GM23338 (cell line): ENCODE data around the gene CYYR1. TPM values are rescaled to one million over a fixed set of nuclear protein-coding genes. Genes with fewer than 3 reads are reported as not detected.

Experiments
- ATAC-seq: fragments of 200-7000 bp; cut with Tn5 transposase; 3 replicates; pipeline ENCODE4 v1.9.1; 2020
- DNase-seq: peaks from one replicate; pipeline ENCODE4 v3.0.0-alpha.2; 2015; ENCODE audit warnings: low spot score
- H2AFZ ChIP-seq: fragments of 200-600 bp; sonication (generic); 2 replicates; pipeline ENCODE4 v1.8.0; 2016; ENCODE audit warnings: antibody characterized with exemption, mild to moderate bottlenecking, moderate library complexity
- H3F3A ChIP-seq: fragments of 200-600 bp; sonication (generic); replicated peaks from 2 replicates; pipeline ENCODE4 v1.8.0; 2017; ENCODE audit warnings: antibody characterized with exemption, mixed run types, low read depth
- H3K27ac ChIP-seq: fragments of 200-600 bp; sonication (generic); 2 replicates; pipeline ENCODE4 v1.6.1; 2016; ENCODE audit warnings: low read depth
- H3K27me3 ChIP-seq: fragments of 200-600 bp; sonication (generic); 2 replicates; pipeline ENCODE4 v1.8.0; 2016; ENCODE audit warnings: mild to moderate bottlenecking, mixed run types, moderate library complexity; ENCODE audit not compliant: insufficient read depth
- H3K36me3 ChIP-seq: fragments of 200-600 bp; sonication (generic); 2 replicates; pipeline ENCODE4 v1.8.0; 2016; ENCODE audit warnings: mild to moderate bottlenecking; ENCODE audit not compliant: insufficient read depth
- H3K4me1 ChIP-seq: fragments of 200-600 bp; sonication (generic); 2 replicates; pipeline ENCODE4 v1.8.0; 2016; ENCODE audit warnings: mild to moderate bottlenecking, moderate library complexity; ENCODE audit not compliant: insufficient read depth
- H3K4me2 ChIP-seq: fragments of 200-600 bp; sonication (generic); 2 replicates; pipeline ENCODE4 v1.7.1; 2017; ENCODE audit warnings: mixed run types
- H3K4me3 ChIP-seq: fragments of 200-600 bp; sonication (generic); 2 replicates; pipeline ENCODE4 v1.6.1; 2016; ENCODE audit warnings: mixed run types
- H3K79me2 ChIP-seq: fragments of 200-600 bp; sonication (generic); replicated peaks from 2 replicates; pipeline ENCODE4 v1.8.0; 2017; ENCODE audit warnings: mild to moderate bottlenecking; ENCODE audit not compliant: insufficient read depth
- H3K9me2 ChIP-seq: fragments of 200-600 bp; sonication (generic); 2 replicates; pipeline ENCODE4 v1.8.0; 2017; ENCODE audit not compliant: insufficient read depth
- H4K20me1 ChIP-seq: fragments of 200-600 bp; sonication (generic); replicated peaks from 2 replicates; pipeline ENCODE4 v1.8.0; 2017; ENCODE audit warnings: mild to moderate bottlenecking; ENCODE audit not compliant: insufficient read depth
- H3K27ac Mint-ChIP-seq: 2 replicates; pipeline ENCODE4 v1.8.0; 2020; ENCODE audit warnings: inconsistent platforms, mild to moderate bottlenecking, moderate library complexity, mixed read lengths
- H3K27me3 Mint-ChIP-seq: 3 replicates; pipeline ENCODE4 v1.8.0; 2022; ENCODE audit warnings: low read depth, mild to moderate bottlenecking, moderate library complexity, mixed read lengths, inconsistent platforms; ENCODE audit not compliant: insufficient read depth, poor library complexity
- H3K36me3 Mint-ChIP-seq: 3 replicates; pipeline ENCODE4 v1.8.0; 2021; ENCODE audit warnings: low read depth, mild to moderate bottlenecking, inconsistent platforms, moderate library complexity, mixed read lengths
- H3K4me1 Mint-ChIP-seq: 3 replicates; pipeline ENCODE4 v1.8.0; 2020; ENCODE audit warnings: mild to moderate bottlenecking, inconsistent platforms, mixed read lengths
- H3K4me3 Mint-ChIP-seq: 3 replicates; pipeline ENCODE4 v1.8.0; 2021; ENCODE audit warnings: moderate library complexity, mild to moderate bottlenecking, inconsistent platforms, mixed read lengths
- H3K9me3 Mint-ChIP-seq: 3 replicates; pipeline ENCODE4 v1.8.0; 2020; ENCODE audit warnings: moderate library complexity, mild to moderate bottlenecking, inconsistent platforms, mixed read lengths
- CREB1 ChIP-seq: fragments of 250-450 bp; sonication (Bioruptor Pico); IDR thresholded peaks from 2 replicates; pipeline ENCODE4 v1.5.0; 2020; ENCODE audit warnings: low read depth, mild to moderate bottlenecking, moderate library complexity
- EZH2 ChIP-seq: fragments of 200-600 bp; sonication (generic); IDR thresholded peaks from one replicate; pipeline ENCODE4 v1.8.0; 2017; ENCODE audit warnings: antibody characterized with exemption, mild to moderate bottlenecking, low read depth; ENCODE audit not compliant: unreplicated experiment
- EZH2phosphoT487 ChIP-seq: fragments of 200-600 bp; sonication (generic); IDR thresholded peaks from one replicate; pipeline ENCODE4 v1.8.1; 2018; ENCODE audit warnings: antibody characterized with exemption; ENCODE audit not compliant: unreplicated experiment
- NANOG ChIP-seq: IDR thresholded peaks from 2 replicates; pipeline ENCODE4 v1.6.1; 2016; ENCODE audit warnings: antibody characterized with exemption, borderline replicate concordance
- STAT1 ChIP-seq: IDR thresholded peaks from one replicate; pipeline ENCODE4 v1.6.1; 2016; ENCODE audit warnings: antibody characterized with exemption; ENCODE audit not compliant: unreplicated experiment
- ZNF114 ChIP-seq: fragments of 250-450 bp; sonication (Bioruptor Pico); IDR thresholded peaks from 2 replicates; pipeline ENCODE4 v1.5.0; 2020; ENCODE audit warnings: mild to moderate bottlenecking, moderate library complexity
- ZNF331 ChIP-seq: fragments of 250-450 bp; sonication (Bioruptor Pico); IDR thresholded peaks from 2 replicates; pipeline ENCODE4 v1.5.0; 2020; ENCODE audit warnings: low read depth, mild to moderate bottlenecking, moderate library complexity
- ZNF462 ChIP-seq: fragments of 250-450 bp; sonication (Bioruptor Pico); IDR thresholded peaks from 2 replicates; pipeline ENCODE4 v1.5.0; 2020; ENCODE audit warnings: mild to moderate bottlenecking, moderate library complexity
- polyA plus RNA-seq: library from polyadenylated mRNA; unstranded; fragments of >200 nt; fragmentation: Nextera tagmentation; extraction: Ambion mirVana; gene quantifications from 2 replicates; pipeline ENCODE4 v1.2.1, GENCODE V29; 2016
- total RNA-seq: library from RNA; depleted of rRNA; stranded (reverse); fragments of >200 nt; shearing (Covaris generic); gene quantifications from 2 replicates; pipeline ENCODE4 v1.2.3, GENCODE V29; 2014
- TF ChIP-seq, protein P1 (sequence below), 2 experiments: fragments of 200-600 bp in 1 of 2; sonication (generic) in 1 of 2; conservative IDR thresholded peaks; 2 replicates each; pipeline versions ENCODE4 v1.5.1 to v1.6.1; 2016 to 2017; ENCODE audit warnings: antibody characterized with exemption in 2 of 2, low read depth in 2 of 2, mild to moderate bottlenecking in 2 of 2, moderate library complexity in 1 of 2
- TF ChIP-seq, protein P2 (sequence below): IDR thresholded peaks from 2 replicates; pipeline ENCODE4 v1.6.1; 2016; ENCODE audit warnings: antibody characterized with exemption

The CYYR1 gene
- total and polyA plus RNA-seq, 2 experiments from 2014 or later = 23.8 to 25.4 TPM

DNA sequence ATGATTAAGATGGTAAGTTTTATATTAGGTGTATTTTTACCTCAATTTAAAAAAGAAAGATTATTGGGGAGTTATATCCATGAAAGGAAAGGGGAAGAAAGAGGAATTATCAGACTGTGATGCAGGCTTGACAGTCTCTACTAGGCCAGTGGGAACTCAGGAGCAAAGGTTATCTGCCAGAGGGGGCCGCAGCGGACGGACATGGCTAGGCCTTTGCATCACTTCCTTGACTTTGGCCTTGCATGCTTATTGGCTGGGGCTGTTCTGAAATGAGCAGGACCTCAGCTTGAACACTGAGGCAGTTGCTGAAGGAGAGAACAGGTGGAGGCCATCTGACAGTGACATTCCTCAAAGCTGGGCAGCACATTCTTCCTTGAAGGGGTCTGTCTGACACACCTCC lies 150.9 kb downstream of the CYYR1 start:
- no peaks in the 10 kb centered on the region for H3K4me1 Mint-ChIP-seq
- H3K4me1 ChIP-seq = no peaks in the 10 kb centered on the region
- H3K27me3 Mint-ChIP-seq = peaks cover 1% of the 10 kb centered on the region
- H3K9me3 Mint-ChIP-seq = peaks cover 4% of the 10 kb centered on the region; the same call in 2 of the 3 replicates
- H3F3A ChIP-seq = no peaks in the 10 kb centered on the region
- no peak overlapping the region for H2AFZ ChIP-seq
- no peak for TF ChIP-seq ZNF331
- TF ChIP-seq, protein P1, sequence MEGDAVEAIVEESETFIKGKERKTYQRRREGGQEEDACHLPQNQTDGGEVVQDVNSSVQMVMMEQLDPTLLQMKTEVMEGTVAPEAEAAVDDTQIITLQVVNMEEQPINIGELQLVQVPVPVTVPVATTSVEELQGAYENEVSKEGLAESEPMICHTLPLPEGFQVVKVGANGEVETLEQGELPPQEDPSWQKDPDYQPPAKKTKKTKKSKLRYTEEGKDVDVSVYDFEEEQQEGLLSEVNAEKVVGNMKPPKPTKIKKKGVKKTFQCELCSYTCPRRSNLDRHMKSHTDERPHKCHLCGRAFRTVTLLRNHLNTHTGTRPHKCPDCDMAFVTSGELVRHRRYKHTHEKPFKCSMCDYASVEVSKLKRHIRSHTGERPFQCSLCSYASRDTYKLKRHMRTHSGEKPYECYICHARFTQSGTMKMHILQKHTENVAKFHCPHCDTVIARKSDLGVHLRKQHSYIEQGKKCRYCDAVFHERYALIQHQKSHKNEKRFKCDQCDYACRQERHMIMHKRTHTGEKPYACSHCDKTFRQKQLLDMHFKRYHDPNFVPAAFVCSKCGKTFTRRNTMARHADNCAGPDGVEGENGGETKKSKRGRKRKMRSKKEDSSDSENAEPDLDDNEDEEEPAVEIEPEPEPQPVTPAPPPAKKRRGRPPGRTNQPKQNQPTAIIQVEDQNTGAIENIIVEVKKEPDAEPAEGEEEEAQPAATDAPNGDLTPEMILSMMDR (conservative IDR thresholded peaks at IDR 0.05; ENCODE audit: low read depth in 2 of 2) = no peak
- TF ChIP-seq, protein P2, sequence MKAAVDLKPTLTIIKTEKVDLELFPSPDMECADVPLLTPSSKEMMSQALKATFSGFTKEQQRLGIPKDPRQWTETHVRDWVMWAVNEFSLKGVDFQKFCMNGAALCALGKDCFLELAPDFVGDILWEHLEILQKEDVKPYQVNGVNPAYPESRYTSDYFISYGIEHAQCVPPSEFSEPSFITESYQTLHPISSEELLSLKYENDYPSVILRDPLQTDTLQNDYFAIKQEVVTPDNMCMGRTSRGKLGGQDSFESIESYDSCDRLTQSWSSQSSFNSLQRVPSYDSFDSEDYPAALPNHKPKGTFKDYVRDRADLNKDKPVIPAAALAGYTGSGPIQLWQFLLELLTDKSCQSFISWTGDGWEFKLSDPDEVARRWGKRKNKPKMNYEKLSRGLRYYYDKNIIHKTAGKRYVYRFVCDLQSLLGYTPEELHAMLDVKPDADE = no peak
- no peak for TF ChIP-seq CREB1
- no peak for TF ChIP-seq NANOG
- TF ChIP-seq STAT1 = no peak
- no peak for TF ChIP-seq ZNF462 (CRISPR knock-in tag)
- no peak for TF ChIP-seq EZH2
- TF ChIP-seq ZNF114 (CRISPR knock-in tag) = no peak
- no peak for TF ChIP-seq EZH2phosphoT487
- no peak overlapping the region for H3K27ac Mint-ChIP-seq
- no peak overlapping the region for H3K4me2 ChIP-seq
- H3K79me2 ChIP-seq = no peaks in the 10 kb centered on the region
- no peak for DNase-seq
- no peaks in the 10 kb centered on the region for H4K20me1 ChIP-seq
- H3K4me3 Mint-ChIP-seq = no peak overlapping the region
- H3K9me2 ChIP-seq = peaks cover 6% of the 10 kb centered on the region; the same call in 1 of the 2 replicates
- H3K27me3 ChIP-seq = no peaks in the 10 kb centered on the region
- ATAC-seq = no peak
- H3K27ac ChIP-seq = no peak overlapping the region
- no peaks in the 10 kb centered on the region; the same call in 2 of the 3 replicates for H3K36me3 Mint-ChIP-seq
- no peaks in the 10 kb centered on the region for H3K36me3 ChIP-seq
- no peak overlapping the region for H3K4me3 ChIP-seq
